ENCODE results near the gene TRA2A. TPM values are rescaled to one million over a fixed set of nuclear protein-coding genes. Genes with fewer than 3 reads are reported as not detected.
A peak's percentile ranks its signal among the peaks of the same experiment; 100 is the strongest.

TRA2A gene
- total and polyA plus RNA-seq, 3 experiments from 2014 or later: 37.1 to 87.6 (median 82.5) TPM

DNA sequence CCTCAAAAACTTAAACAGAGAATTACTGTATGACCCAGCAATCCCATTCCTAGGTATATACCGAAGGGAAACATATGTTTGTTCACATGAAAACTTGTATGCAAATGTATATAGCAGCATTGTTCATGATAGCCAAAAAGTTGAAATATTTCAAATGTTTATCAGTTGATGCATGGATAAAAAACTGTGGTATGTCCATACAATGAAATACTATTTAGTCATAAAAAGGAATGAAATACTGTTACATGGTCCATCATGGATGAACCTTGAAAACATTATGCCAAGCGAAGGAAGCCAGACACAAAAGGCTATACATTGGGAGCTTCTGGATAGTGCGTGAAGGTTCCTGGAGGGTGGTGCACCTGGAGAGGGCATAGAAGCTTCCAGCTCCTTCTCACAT is 11.0 kb upstream of the TRA2A start:
- H3K27me3 Mint-ChIP-seq: no peaks in the 10 kb centered on the region
- H3K9me3 ChIP-seq (ENCODE audit: low read length): no peaks in the 10 kb centered on the region
- POLR2A ChIA-PET: interaction anchor here (0.5 kb wide), 1 partner anchor 12 kb away, joined by 3 read pairs; no protein-coding TSS in a partner anchor
- peaks cover 17% of the 10 kb centered on the region for H3K4me1 ChIP-seq (ENCODE audit: insufficient read depth, low read length)
- H3K4me1 Mint-ChIP-seq: peaks cover 20 to 28% (median 25%) of the 10 kb centered on the region in 3 donors
- no peaks in the 10 kb centered on the region for H3K9me3 Mint-ChIP-seq
- no peak overlapping the region for H3K4me3 Mint-ChIP-seq
- H3K27ac Mint-ChIP-seq: no peak overlapping the region
- no peaks in the 10 kb centered on the region for H3K27me3 ChIP-seq (ENCODE audit: insufficient read depth, low read length, poor library complexity, severe bottlenecking)
- no peak overlapping the region for H3K27ac ChIP-seq (ENCODE audit: low read depth, low read length)
- CTCF ChIA-PET: interaction anchor here (0.9 to 4.6 kb wide), 6 partner anchors 10 to 281 kb away, joined by 3 to 23 read pairs (median 3); partner anchors contain the start of gene TRA2A
- no peaks in the 10 kb centered on the region for H3K36me3 Mint-ChIP-seq
- no peak overlapping the region for H3K4me3 ChIP-seq (ENCODE audit: low read length)
- no peak for DNase-seq
- H3K36me3 ChIP-seq (ENCODE audit: insufficient read depth, low read length): no peaks in the 10 kb centered on the region

DNA sequence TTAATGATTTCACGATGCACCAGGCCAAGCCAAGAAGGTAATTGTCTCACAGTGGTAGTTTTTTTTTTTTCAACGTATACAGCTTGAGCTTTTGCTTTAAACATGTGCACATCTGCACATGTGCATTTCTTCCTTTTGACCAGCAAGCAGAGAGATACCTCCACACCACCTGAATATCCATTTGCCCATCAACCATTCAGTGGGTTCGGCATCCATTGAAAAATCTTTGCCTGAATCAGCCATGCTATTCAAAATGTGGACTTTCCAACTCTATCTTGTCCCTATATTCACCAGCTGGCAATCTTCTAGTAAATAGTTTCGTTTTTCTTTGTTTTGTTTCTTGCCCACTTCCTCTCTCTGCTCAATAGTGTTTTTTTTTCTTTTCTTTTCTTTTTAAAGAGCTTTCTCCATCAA is 7.7 kb upstream of the TRA2A start:
- ChIA-PET CTCF (interaction anchor here (0.6 to 4.6 kb wide), 12 partner anchors 7 to 272 kb away, joined by 3 to 23 read pairs (median 4); no protein-coding TSS in a partner anchor), POLR2A (interaction anchor here (0.7 to 2.9 kb wide), 3 partner anchors 9 to 731 kb away, joined by 3 to 26 read pairs (median 11); partner anchors contain the start of gene CCDC126)
- no peaks in the 10 kb centered on the region for H3K9me3 ChIP-seq (ENCODE audit: low read length)
- H3K27ac ChIP-seq (ENCODE audit: low read depth, low read length): peak overlapping the region; percentile 5
- peaks cover 17% of the 10 kb centered on the region for H3K4me1 ChIP-seq (ENCODE audit: insufficient read depth, low read length)
- Mint-ChIP-seq H3K4me3 (peak overlapping the region; percentile 51 to 78 (median 68)), H3K27ac (peak overlapping the region; percentile 43 to 92 (median 84)), H3K4me1 (peaks cover 14 to 17% (median 15%) of the 10 kb centered on the region in 3 donors), H3K27me3 (no peaks in the 10 kb centered on the region), H3K9me3 (no peaks in the 10 kb centered on the region), H3K36me3 (no peaks in the 10 kb centered on the region)
- DNase-seq: peak in 2 of 5 donors; percentile 26 to 30
- no peaks in the 10 kb centered on the region for H3K27me3 ChIP-seq (ENCODE audit: insufficient read depth, low read length, poor library complexity, severe bottlenecking)
- H3K4me3 ChIP-seq (ENCODE audit: low read length): peak overlapping the region; percentile 37
- no peaks in the 10 kb centered on the region for H3K36me3 ChIP-seq (ENCODE audit: insufficient read depth, low read length)

DNA sequence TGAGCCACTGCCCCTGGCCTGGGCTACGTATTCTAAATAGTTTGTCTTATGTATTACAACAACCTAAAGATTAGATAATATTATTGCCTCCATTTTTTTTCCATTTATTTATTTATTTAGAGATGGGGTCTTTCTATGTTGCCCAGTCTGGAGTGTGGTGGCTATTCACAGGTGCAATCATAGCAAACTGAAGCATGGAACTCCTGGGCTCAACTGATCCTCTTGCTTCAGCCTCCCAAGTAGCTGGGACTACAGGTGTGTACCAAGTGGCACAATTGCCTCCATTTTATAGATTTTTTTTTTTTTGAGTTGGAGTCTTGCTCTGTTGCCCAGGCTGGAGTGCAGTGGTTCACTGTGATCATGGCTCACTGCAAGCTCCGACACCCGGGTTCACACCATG is 6.5 kb upstream of the TRA2A start:
- Histone ChIP-seq H3K27ac (ENCODE audit: low read depth, low read length) (no peak overlapping the region), H3K9me3 (ENCODE audit: low read length) (no peaks in the 10 kb centered on the region), H3K4me3 (ENCODE audit: low read length) (no peak overlapping the region), H3K36me3 (ENCODE audit: insufficient read depth, low read length) (no peaks in the 10 kb centered on the region), H3K27me3 (ENCODE audit: insufficient read depth, low read length, poor library complexity, severe bottlenecking) (no peaks in the 10 kb centered on the region), H3K4me1 (ENCODE audit: insufficient read depth, low read length) (peaks cover 17% of the 10 kb centered on the region)
- DNase-seq: no peak
- no peaks in the 10 kb centered on the region for H3K9me3 Mint-ChIP-seq
- no peak overlapping the region for H3K4me3 Mint-ChIP-seq
- no peaks in the 10 kb centered on the region for H3K27me3 Mint-ChIP-seq
- ChIA-PET CTCF (interaction anchor here (1.1 to 4.6 kb wide), 4 partner anchors 8 to 265 kb away, joined by 3 to 23 read pairs (median 6); no protein-coding TSS in a partner anchor), POLR2A (interaction anchor here (0.6 to 2.9 kb wide), 2 partner anchors 7 to 724 kb away, joined by 3 to 26 read pairs; no protein-coding TSS in a partner anchor)
- H3K27ac Mint-ChIP-seq: no peak overlapping the region
- H3K4me1 Mint-ChIP-seq: peaks cover 15% of the 10 kb centered on the region in 3 donors
- H3K36me3 Mint-ChIP-seq: no peaks in the 10 kb centered on the region

DNA sequence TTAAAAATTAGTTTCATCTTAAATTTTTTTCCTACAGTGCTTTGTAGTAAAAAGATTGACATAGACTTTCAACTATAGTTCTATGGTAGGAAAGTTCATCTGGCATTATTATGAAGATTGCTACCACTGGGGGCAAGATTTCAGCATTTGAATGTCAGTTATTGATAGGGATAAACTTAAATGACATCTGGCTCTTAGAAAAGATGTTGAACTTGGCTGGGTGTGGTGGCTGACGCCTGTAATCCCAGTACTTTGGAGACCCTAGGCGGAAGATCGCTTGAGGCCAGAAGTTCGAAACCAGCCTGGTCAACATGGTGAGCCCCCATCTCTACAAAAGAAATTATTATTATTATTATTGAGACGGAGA is 1.4 kb upstream of the TRA2A start:
- H3K9me3 Mint-ChIP-seq: no peaks in the 10 kb centered on the region
- no peak for DNase-seq
- peak overlapping the region in 6 of 7 donors; percentile 71 to 88 (median 78) for H3K4me3 Mint-ChIP-seq
- ChIA-PET CTCF (interaction anchor here (1.5 to 1.7 kb wide), 2 partner anchors 10 to 14 kb away, joined by 4 to 5 read pairs; no protein-coding TSS in a partner anchor), POLR2A (no interaction called here)
- peak overlapping the region in 7 of 8 donors; percentile 15 to 97 (median 91) for H3K27ac Mint-ChIP-seq
- no peaks in the 10 kb centered on the region for H3K9me3 ChIP-seq (ENCODE audit: low read length)
- no peak overlapping the region for H3K27ac ChIP-seq (ENCODE audit: low read depth, low read length)
- no peak overlapping the region for H3K4me3 ChIP-seq (ENCODE audit: low read length)
- peaks cover 0 to 27% (median 0%) of the 10 kb centered on the region in 3 donors for H3K36me3 Mint-ChIP-seq
- H3K4me1 ChIP-seq (ENCODE audit: insufficient read depth, low read length): peaks cover 25% of the 10 kb centered on the region
- peaks cover 33 to 37% (median 37%) of the 10 kb centered on the region in 3 donors for H3K4me1 Mint-ChIP-seq
- peaks cover 0 to 4% of the 10 kb centered on the region in 2 donors for H3K27me3 Mint-ChIP-seq
- H3K36me3 ChIP-seq (ENCODE audit: insufficient read depth, low read length): no peaks in the 10 kb centered on the region
- H3K27me3 ChIP-seq (ENCODE audit: insufficient read depth, low read length, poor library complexity, severe bottlenecking): no peaks in the 10 kb centered on the region

DNA sequence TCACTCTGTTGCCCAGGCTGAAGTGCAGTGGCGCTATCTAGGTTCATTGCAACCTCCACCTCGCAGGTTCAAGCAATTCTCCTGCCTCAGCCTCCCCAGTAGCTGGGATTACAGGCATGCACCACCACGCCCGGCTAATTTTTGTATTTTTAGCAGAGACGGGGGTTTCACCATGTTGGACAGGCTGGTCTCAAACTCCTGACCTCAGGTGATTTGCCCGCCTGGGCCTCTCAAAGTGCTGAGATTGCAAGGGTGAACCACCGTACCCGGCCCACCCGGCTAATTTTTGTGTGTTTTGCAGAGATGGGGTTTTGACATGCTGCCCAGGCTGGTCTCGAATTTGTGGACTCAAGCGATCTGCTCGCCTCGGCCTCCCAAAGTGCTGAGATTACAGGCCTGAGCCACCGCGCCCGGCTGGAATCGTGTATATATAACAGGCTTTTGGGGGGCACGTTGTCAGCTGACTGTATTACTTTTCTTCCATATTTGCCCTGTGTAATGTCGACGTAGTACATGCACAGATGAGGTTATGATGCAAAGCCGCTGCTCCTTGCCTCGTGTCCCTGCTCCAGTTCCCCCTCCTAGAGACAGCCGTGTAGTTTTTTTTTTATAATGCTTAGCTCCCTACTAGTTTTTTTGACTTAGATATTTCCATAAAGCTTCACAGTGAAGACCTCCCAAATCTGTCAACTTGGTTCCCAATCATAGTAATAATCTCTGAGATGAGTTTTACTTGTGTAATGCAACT is 883 bp upstream of the TRA2A start:
- Mint-ChIP-seq H3K9me3 (no peaks in the 10 kb centered on the region), H3K27ac (peak overlapping the region; percentile 97 to 100 (median 100)), H3K36me3 (peaks cover 0 to 27% (median 0%) of the 10 kb centered on the region in 3 donors), H3K27me3 (peaks cover 0 to 4% of the 10 kb centered on the region in 2 donors), H3K4me3 (peak overlapping the region; percentile 82 to 100 (median 100)), H3K4me1 (peaks cover 37 to 42% (median 39%) of the 10 kb centered on the region in 3 donors)
- peak in 1 of 5 donors; percentile 49 for DNase-seq
- Histone ChIP-seq H3K4me3 (ENCODE audit: low read length) (peak overlapping the region; percentile 100), H3K27me3 (ENCODE audit: insufficient read depth, low read length, poor library complexity, severe bottlenecking) (no peaks in the 10 kb centered on the region), H3K9me3 (ENCODE audit: low read length) (no peaks in the 10 kb centered on the region), H3K36me3 (ENCODE audit: insufficient read depth, low read length) (no peaks in the 10 kb centered on the region), H3K27ac (ENCODE audit: low read depth, low read length) (peak overlapping the region; percentile 100), H3K4me1 (ENCODE audit: insufficient read depth, low read length) (peaks cover 31% of the 10 kb centered on the region)
- ChIA-PET POLR2A (no interaction called here), CTCF (interaction anchor here (1.5 to 1.7 kb wide), 2 partner anchors 10 to 14 kb away, joined by 4 to 5 read pairs; no protein-coding TSS in a partner anchor)

DNA sequence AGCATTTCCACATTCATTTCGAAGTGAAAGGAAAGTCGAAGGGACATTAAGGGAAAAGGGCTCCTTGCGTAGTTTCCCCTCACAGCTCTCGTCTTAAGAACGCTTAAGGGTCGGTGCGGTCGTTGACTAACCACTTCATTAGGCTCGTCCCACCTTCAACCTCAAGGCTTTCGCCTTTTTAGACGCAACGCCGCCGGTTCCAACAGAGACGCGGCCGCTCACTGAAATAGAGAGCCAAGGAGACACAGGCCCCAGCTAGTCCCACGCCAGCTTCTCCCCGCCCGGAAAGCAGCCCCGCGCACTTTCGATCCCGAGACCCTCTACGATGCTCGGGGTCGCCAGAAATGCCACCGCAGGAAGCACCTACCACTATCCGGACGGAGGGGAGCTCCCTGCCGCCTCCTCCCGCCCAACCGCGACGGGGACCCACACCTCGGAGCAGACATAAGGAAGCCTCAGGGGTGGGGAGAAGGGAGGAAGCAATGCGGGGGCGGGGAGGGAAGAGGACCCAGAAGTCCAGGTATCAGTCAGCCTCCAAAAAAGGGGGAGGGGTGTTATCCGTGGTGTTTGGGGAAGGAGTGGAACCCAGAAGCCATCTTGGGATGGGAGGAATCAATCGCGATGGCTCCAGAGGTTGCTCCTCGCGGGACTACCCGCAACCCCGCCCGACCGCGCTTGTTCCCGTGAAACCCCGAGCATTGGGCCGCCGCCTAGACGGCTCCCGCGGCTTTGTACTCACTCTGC is 559 bp downstream of the TRA2A start:
- CTCF ChIA-PET: interaction anchor here (1.0 to 1.8 kb wide), 4 partner anchors 9 to 16 kb away, joined by 3 to 6 read pairs (median 4); no protein-coding TSS in a partner anchor
- Histone ChIP-seq H3K27me3 (ENCODE audit: insufficient read depth, low read length, poor library complexity, severe bottlenecking) (no peaks in the 10 kb centered on the region), H3K36me3 (ENCODE audit: insufficient read depth, low read length) (no peaks in the 10 kb centered on the region), H3K4me1 (ENCODE audit: insufficient read depth, low read length) (peaks cover 44% of the 10 kb centered on the region), H3K9me3 (ENCODE audit: low read length) (no peaks in the 10 kb centered on the region), H3K4me3 (ENCODE audit: low read length) (peak overlapping the region; percentile 100), H3K27ac (ENCODE audit: low read depth, low read length) (peak overlapping the region; percentile 100)
- Mint-ChIP-seq H3K27ac (peak overlapping the region; percentile 97 to 100 (median 100)), H3K27me3 (peaks cover 0 to 4% of the 10 kb centered on the region in 2 donors), H3K36me3 (peaks cover 0 to 27% (median 0%) of the 10 kb centered on the region in 3 donors), H3K9me3 (no peaks in the 10 kb centered on the region), H3K4me1 (peaks cover 51 to 57% (median 54%) of the 10 kb centered on the region in 3 donors), H3K4me3 (peak overlapping the region; percentile 98 to 100 (median 100))
- peak; percentile 40 to 72 (median 54) for DNase-seq
- POLR2A ChIA-PET: interaction anchor here (0.7 to 1.6 kb wide), 5 partner anchors 9 to 232 kb away, joined by 3 to 26 read pairs (median 4); partner anchors contain the start of gene MALSU1

DNA sequence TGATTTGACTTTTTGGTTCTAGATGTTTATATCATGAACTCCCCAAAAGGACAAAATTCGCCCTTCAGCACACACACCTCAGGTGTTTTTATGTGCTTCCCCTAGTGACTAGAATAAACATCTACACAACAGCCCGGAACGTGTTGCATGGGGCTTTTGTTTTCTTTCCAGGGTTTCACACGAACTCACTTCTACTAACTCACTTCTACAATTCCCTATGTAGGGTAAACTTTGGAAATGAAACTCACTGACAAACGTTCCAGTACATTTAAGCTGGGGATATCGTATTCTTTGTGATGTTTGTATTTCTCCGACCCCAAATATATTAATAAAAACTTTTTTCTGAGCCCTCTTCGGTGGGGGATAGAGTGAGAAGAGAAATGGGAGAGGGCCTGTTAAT is 1.4 kb downstream of the TRA2A start:
- ChIA-PET CTCF (interaction anchor here (1.0 to 1.8 kb wide), 3 partner anchors 10 to 17 kb away, joined by 4 to 6 read pairs (median 5); no protein-coding TSS in a partner anchor), POLR2A (interaction anchor here (0.7 to 1.6 kb wide), 5 partner anchors 10 to 232 kb away, joined by 3 to 26 read pairs (median 4); partner anchors contain the start of gene MALSU1)
- no peaks in the 10 kb centered on the region for H3K36me3 ChIP-seq (ENCODE audit: insufficient read depth, low read length)
- DNase-seq: peak in 3 of 5 donors; percentile 49 to 64 (median 57)
- H3K9me3 ChIP-seq (ENCODE audit: low read length): no peaks in the 10 kb centered on the region
- H3K4me3 ChIP-seq (ENCODE audit: low read length): peak overlapping the region; percentile 100
- Mint-ChIP-seq H3K4me3 (peak overlapping the region; percentile 98 to 100 (median 100)), H3K36me3 (peaks cover 0 to 27% (median 0%) of the 10 kb centered on the region in 3 donors), H3K27ac (peak overlapping the region; percentile 97 to 100 (median 100)), H3K27me3 (peaks cover 0 to 4% of the 10 kb centered on the region in 2 donors), H3K4me1 (peaks cover 58 to 65% (median 62%) of the 10 kb centered on the region in 3 donors), H3K9me3 (no peaks in the 10 kb centered on the region)
- peaks cover 52% of the 10 kb centered on the region for H3K4me1 ChIP-seq (ENCODE audit: insufficient read depth, low read length)
- H3K27me3 ChIP-seq (ENCODE audit: insufficient read depth, low read length, poor library complexity, severe bottlenecking): no peaks in the 10 kb centered on the region
- peak overlapping the region; percentile 100 for H3K27ac ChIP-seq (ENCODE audit: low read depth, low read length)
